Measurements from ENCODE around the gene TSPYL1.
A peak's percentile ranks its signal among the peaks of the same experiment; 100 is the strongest.

Gene TSPYL1

GRCh38 chr6:116265041-116265829, 14.5 kb downstream of the TSPYL1 start:
- DNase-seq (ENCODE audit: low read depth, low spot score), result peak; percentile 72
- H3K27ac ChIP-seq, result peak overlapping the region; percentile 48

- DNase-seq (ENCODE audit: low read depth, low spot score), result no peak
- H3K27ac ChIP-seq, result no peak overlapping the region
Observed at GRCh38 chr6:116263353-116263752, 16.4 kb downstream of the TSPYL1 start.

GRCh38 chr6:116258520-116258919, 21.2 kb downstream of the TSPYL1 start:
- DNase-seq (ENCODE audit: low read depth, low spot score), result no peak
- H3K27ac ChIP-seq, result no peak overlapping the region

- no peak overlapping the region for H3K27ac ChIP-seq
- no peak for DNase-seq (ENCODE audit: low read depth, low spot score)
Observed at GRCh38 chr6:116256694-116257093, 23.0 kb downstream of the TSPYL1 start.

GRCh38 chr6:116255246-116255800, 24.4 kb downstream of the TSPYL1 start:
- DNase-seq (ENCODE audit: low read depth, low spot score), result no peak
- H3K27ac ChIP-seq, result no peak overlapping the region

- no peak for DNase-seq (ENCODE audit: low read depth, low spot score)
- peak overlapping the region; percentile 81 for H3K27ac ChIP-seq
Observed at GRCh38 chr6:116254297-116255056, 25.3 kb downstream of the TSPYL1 start.

GRCh38 chr6:116253505-116254296, 26.0 kb downstream of the TSPYL1 start, which contains the start of gene TSPYL4:
TSPYL4 (minus strand) TSS chr6:116254075; CDS start chr6:116254008, 67 bp downstream.
- H3K27ac ChIP-seq, result peak within 1 kb of the TSS; percentile 81
- peak; percentile 78 for DNase-seq (ENCODE audit: low read depth, low spot score)

- H3K27ac ChIP-seq, result peak overlapping the region; percentile 81
- no peak for DNase-seq (ENCODE audit: low read depth, low spot score)
Observed at GRCh38 chr6:116253188-116253504, 26.6 kb downstream of the TSPYL1 start.

GRCh38 chr6:116251568-116252384, 28.0 kb downstream of the TSPYL1 start:
- DNase-seq (ENCODE audit: low read depth, low spot score), result no peak
- H3K27ac ChIP-seq, result peak overlapping the region; percentile 81

GRCh38 chr6:116248577-116248976, 31.2 kb downstream of the TSPYL1 start:
- no peak overlapping the region for H3K27ac ChIP-seq
- DNase-seq (ENCODE audit: low read depth, low spot score), result no peak

GRCh38 chr6:116247285-116247684, 32.4 kb downstream of the TSPYL1 start:
- H3K27ac ChIP-seq, result no peak overlapping the region
- DNase-seq (ENCODE audit: low read depth, low spot score), result no peak

- DNase-seq (ENCODE audit: low read depth, low spot score), result no peak
- no peak overlapping the region for H3K27ac ChIP-seq
Observed at GRCh38 chr6:116246089-116246488, 33.6 kb downstream of the TSPYL1 start.

GRCh38 chr6:116244284-116244683, 35.4 kb downstream of the TSPYL1 start:
- no peak overlapping the region for H3K27ac ChIP-seq
- DNase-seq (ENCODE audit: low read depth, low spot score), result no peak

GRCh38 chr6:116239856-116240255, 39.9 kb downstream of the TSPYL1 start:
- no peak overlapping the region for H3K27ac ChIP-seq
- DNase-seq (ENCODE audit: low read depth, low spot score), result no peak

- no peak for DNase-seq (ENCODE audit: low read depth, low spot score)
- H3K27ac ChIP-seq, result no peak overlapping the region
Observed at GRCh38 chr6:116239256-116239655, 40.5 kb downstream of the TSPYL1 start.

GRCh38 chr6:116238083-116238482, 41.6 kb downstream of the TSPYL1 start:
- no peak overlapping the region for H3K27ac ChIP-seq
- DNase-seq (ENCODE audit: low read depth, low spot score), result no peak

- H3K27ac ChIP-seq, result no peak overlapping the region
- DNase-seq (ENCODE audit: low read depth, low spot score), result no peak
Observed at GRCh38 chr6:116234689-116235088, 45.0 kb downstream of the TSPYL1 start.

GRCh38 chr6:116229287-116229913, 50.3 kb downstream of the TSPYL1 start:
- no peak overlapping the region for H3K27ac ChIP-seq
- DNase-seq (ENCODE audit: low read depth, low spot score), result no peak
